Measurements from ENCODE around the gene PARM1. TPM values are rescaled to one million over a fixed set of nuclear protein-coding genes. Genes with fewer than 3 reads are reported as not detected.
A peak's percentile ranks its signal among the peaks of the same experiment; 100 is the strongest.

Gene PARM1
- total RNA-seq, 1 donor from 2014 or later: not detected

- Histone ChIP-seq H3K4me3 (ENCODE audit: low read depth, low read length) (no peak overlapping the region), H3K27me3 (ENCODE audit: control insufficient read depth, insufficient read depth, low read length) (no peaks in the 10 kb centered on the region), H3K36me3 (ENCODE audit: control insufficient read depth, insufficient read depth, low read length) (no peaks in the 10 kb centered on the region)
- no peak for TF ChIP-seq CTCF (IDR thresholded peaks at IDR 0.05; ENCODE audit: insufficient read depth, low read length, severe bottlenecking)
- DNase-seq (ENCODE audit: low read depth) (no peak), FAIRE-seq (no peak)
These were observed 36.3 kb upstream of the PARM1 start for GRCh38 chr4:74896595-74896994.

GRCh38 chr4:74897386-74897785, 35.5 kb upstream of the PARM1 start:
- no peak for TF ChIP-seq CTCF (IDR thresholded peaks at IDR 0.05; ENCODE audit: insufficient read depth, low read length, severe bottlenecking)
- peak; percentile 88 for DNase-seq (ENCODE audit: low read depth)
- Histone ChIP-seq H3K27me3 (ENCODE audit: control insufficient read depth, insufficient read depth, low read length) (no peaks in the 10 kb centered on the region), H3K4me3 (ENCODE audit: low read depth, low read length) (no peak overlapping the region), H3K36me3 (ENCODE audit: control insufficient read depth, insufficient read depth, low read length) (no peaks in the 10 kb centered on the region)
- no peak for FAIRE-seq

GRCh38 chr4:74900862-74901261, 32.1 kb upstream of the PARM1 start:
- Histone ChIP-seq H3K27me3 (ENCODE audit: control insufficient read depth, insufficient read depth, low read length) (no peaks in the 10 kb centered on the region), H3K4me3 (ENCODE audit: low read depth, low read length) (no peak overlapping the region), H3K36me3 (ENCODE audit: control insufficient read depth, insufficient read depth, low read length) (no peaks in the 10 kb centered on the region)
- no peak for TF ChIP-seq CTCF (IDR thresholded peaks at IDR 0.05; ENCODE audit: insufficient read depth, low read length, severe bottlenecking)
- FAIRE-seq (no peak), DNase-seq (ENCODE audit: low read depth) (no peak)

GRCh38 chr4:74904509-74905065, 28.3 kb upstream of the PARM1 start:
- FAIRE-seq (no peak), DNase-seq (ENCODE audit: low read depth) (no peak)
- TF ChIP-seq CTCF (IDR thresholded peaks at IDR 0.05; ENCODE audit: insufficient read depth, low read length, severe bottlenecking): no peak
- no peak overlapping the region for H3K4me3 ChIP-seq (ENCODE audit: low read depth, low read length)
- no peaks in the 10 kb centered on the region for H3K27me3 ChIP-seq (ENCODE audit: control insufficient read depth, insufficient read depth, low read length)
- H3K36me3 ChIP-seq (ENCODE audit: control insufficient read depth, insufficient read depth, low read length): no peaks in the 10 kb centered on the region

GRCh38 chr4:74906771-74907170, 26.1 kb upstream of the PARM1 start:
- H3K4me3 ChIP-seq (ENCODE audit: low read depth, low read length): no peak overlapping the region
- no peak for FAIRE-seq
- TF ChIP-seq CTCF (IDR thresholded peaks at IDR 0.05; ENCODE audit: insufficient read depth, low read length, severe bottlenecking): no peak
- no peaks in the 10 kb centered on the region for H3K36me3 ChIP-seq (ENCODE audit: control insufficient read depth, insufficient read depth, low read length)
- H3K27me3 ChIP-seq (ENCODE audit: control insufficient read depth, insufficient read depth, low read length): no peaks in the 10 kb centered on the region
- no peak for DNase-seq (ENCODE audit: low read depth)

- Histone ChIP-seq H3K4me3 (ENCODE audit: low read depth, low read length) (no peak overlapping the region), H3K27me3 (ENCODE audit: control insufficient read depth, insufficient read depth, low read length) (no peaks in the 10 kb centered on the region), H3K36me3 (ENCODE audit: control insufficient read depth, insufficient read depth, low read length) (no peaks in the 10 kb centered on the region)
- FAIRE-seq (no peak), DNase-seq (ENCODE audit: low read depth) (no peak)
- TF ChIP-seq CTCF (IDR thresholded peaks at IDR 0.05; ENCODE audit: insufficient read depth, low read length, severe bottlenecking): no peak
These were observed 13.1 kb upstream of the PARM1 start for GRCh38 chr4:74919783-74920182.
